ENCODE measurements around the gene ITGB1BP1.
A peak's percentile ranks its signal among the peaks of the same experiment; 100 is the strongest.

ITGB1BP1 gene

GRCh38 chr2:9375857-9376428 is 47.4 kb downstream of the ITGB1BP1 start:
- no peak for DNase-seq

- no peak for DNase-seq
Measured at GRCh38 chr2:9374071-9374730, 49.1 kb downstream of the ITGB1BP1 start.

GRCh38 chr2:9373476-9373875 is 49.9 kb downstream of the ITGB1BP1 start:
- DNase-seq = no peak

- peak; percentile 45 for DNase-seq
Measured at GRCh38 chr2:9373047-9373446, 50.3 kb downstream of the ITGB1BP1 start.

GRCh38 chr2:9370746-9371145 is 52.6 kb downstream of the ITGB1BP1 start:
- DNase-seq = no peak

GRCh38 chr2:9366026-9366425 is 57.3 kb downstream of the ITGB1BP1 start:
- no peak for DNase-seq

- no peak for DNase-seq
Measured at GRCh38 chr2:9365498-9366019, 57.8 kb downstream of the ITGB1BP1 start.

- DNase-seq = no peak
Measured at GRCh38 chr2:9364791-9365497, 58.4 kb downstream of the ITGB1BP1 start.

GRCh38 chr2:9364373-9364772 is 59.0 kb downstream of the ITGB1BP1 start:
- no peak for DNase-seq

- DNase-seq = no peak
Measured at GRCh38 chr2:9360701-9361100, 62.6 kb downstream of the ITGB1BP1 start.

GRCh38 chr2:9360110-9360509 is 63.2 kb downstream of the ITGB1BP1 start:
- DNase-seq = no peak

GRCh38 chr2:9359463-9359862 is 63.9 kb downstream of the ITGB1BP1 start:
- DNase-seq = no peak

GRCh38 chr2:9358846-9359245 is 64.5 kb downstream of the ITGB1BP1 start:
- no peak for DNase-seq

GRCh38 chr2:9356261-9356660 is 67.1 kb downstream of the ITGB1BP1 start:
- no peak for DNase-seq

- no peak for DNase-seq
Measured at GRCh38 chr2:9355716-9356115, 67.6 kb downstream of the ITGB1BP1 start.

- DNase-seq = no peak
Measured at GRCh38 chr2:9355270-9355669, 68.1 kb downstream of the ITGB1BP1 start.

- no peak for DNase-seq
Measured at GRCh38 chr2:9354318-9354717, 69.0 kb downstream of the ITGB1BP1 start.
